ENCODE data around the gene OXNAD1.
A peak's percentile ranks its signal among the peaks of the same experiment; 100 is the strongest.

OXNAD1 gene

GRCh38 chr3:16329036-16329825 lies 64.2 kb downstream of the OXNAD1 start:
- DNase-seq (ENCODE audit: low read depth in 2 of 2) = no peak

GRCh38 chr3:16329826-16330129 lies 64.8 kb downstream of the OXNAD1 start:
- no peak for DNase-seq (ENCODE audit: low read depth in 2 of 2)

- no peak for DNase-seq (ENCODE audit: low read depth in 2 of 2)
Measured at GRCh38 chr3:16330351-16330750, 65.3 kb downstream of the OXNAD1 start.

GRCh38 chr3:16331319-16331883 lies 66.4 kb downstream of the OXNAD1 start:
- DNase-seq (ENCODE audit: low read depth in 2 of 2) = no peak

GRCh38 chr3:16332904-16333426 lies 68.0 kb downstream of the OXNAD1 start:
- DNase-seq (ENCODE audit: low read depth in 2 of 2) = no peak

GRCh38 chr3:16334909-16335308 lies 69.9 kb downstream of the OXNAD1 start:
- no peak for DNase-seq (ENCODE audit: low read depth in 2 of 2)

GRCh38 chr3:16335333-16335732 lies 70.3 kb downstream of the OXNAD1 start:
- DNase-seq (ENCODE audit: low read depth in 2 of 2) = no peak

- no peak for DNase-seq (ENCODE audit: low read depth in 2 of 2)
Measured at GRCh38 chr3:16335772-16336645, 71.0 kb downstream of the OXNAD1 start.

GRCh38 chr3:16336825-16337224 lies 71.8 kb downstream of the OXNAD1 start:
- no peak for DNase-seq (ENCODE audit: low read depth in 2 of 2)

- peak in 1 of 2 donors; percentile 17 for DNase-seq (ENCODE audit: low read depth in 2 of 2)
Measured at GRCh38 chr3:16337856-16338540, 73.0 kb downstream of the OXNAD1 start.

GRCh38 chr3:16338999-16339398 lies 74.0 kb downstream of the OXNAD1 start:
- DNase-seq (ENCODE audit: low read depth in 2 of 2) = peak in 1 of 2 donors; percentile 7

- DNase-seq (ENCODE audit: low read depth in 2 of 2) = no peak
Measured at GRCh38 chr3:16343101-16343500, 78.1 kb downstream of the OXNAD1 start.

GRCh38 chr3:16346413-16347081 lies 81.5 kb downstream of the OXNAD1 start:
- no peak for DNase-seq (ENCODE audit: low read depth in 2 of 2)

- no peak for DNase-seq (ENCODE audit: low read depth in 2 of 2)
Measured at GRCh38 chr3:16347548-16347947, 82.5 kb downstream of the OXNAD1 start.

GRCh38 chr3:16349986-16350596 lies 85.1 kb downstream of the OXNAD1 start:
- DNase-seq (ENCODE audit: low read depth in 2 of 2) = no peak

GRCh38 chr3:16350597-16351318 lies 85.7 kb downstream of the OXNAD1 start:
- DNase-seq (ENCODE audit: low read depth in 2 of 2) = no peak

- DNase-seq (ENCODE audit: low read depth in 2 of 2) = no peak
Measured at GRCh38 chr3:16352428-16352827, 87.4 kb downstream of the OXNAD1 start.

GRCh38 chr3:16354291-16354690 lies 89.3 kb downstream of the OXNAD1 start:
- no peak for DNase-seq (ENCODE audit: low read depth in 2 of 2)
